ENCODE results near the gene KCTD1.

KCTD1 gene

DNA sequence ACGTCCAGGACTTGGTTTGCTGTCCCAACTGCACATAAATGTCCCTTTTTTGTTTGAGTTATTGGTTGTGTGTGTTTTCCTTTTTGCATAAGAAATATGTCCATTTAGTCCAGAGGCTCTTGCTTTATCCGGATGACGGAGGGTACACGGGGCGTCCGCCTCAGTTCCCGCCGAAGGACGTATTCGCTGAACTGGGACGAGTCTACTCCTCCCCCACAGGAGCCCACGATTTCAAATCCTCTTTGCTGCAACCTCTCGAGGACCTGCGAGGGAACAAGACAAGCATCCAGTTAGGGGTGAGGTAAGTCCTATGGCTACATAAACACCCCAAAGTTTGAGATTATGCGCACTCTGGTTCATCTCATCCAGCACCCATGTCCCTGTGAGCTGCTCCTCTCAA lies 92.7 kb downstream of the KCTD1 start:
- H3K9me3 ChIP-seq (ENCODE audit: control insufficient read depth, low read length) = no peaks in the 10 kb centered on the region
- H3K27ac ChIP-seq (ENCODE audit: low read depth, low read length, severe bottlenecking) = no peak overlapping the region
- peaks cover 25% of the 10 kb centered on the region for H3K36me3 ChIP-seq (ENCODE audit: control insufficient read depth, insufficient read depth, low read length)
- H3K4me1 ChIP-seq (ENCODE audit: control insufficient read depth, insufficient read depth, low read length, poor library complexity, severe bottlenecking) = peaks cover 2% of the 10 kb centered on the region
- H3K4me3 ChIP-seq (ENCODE audit: extremely low read depth, insufficient read depth, low read length, poor library complexity, severe bottlenecking) = no peak overlapping the region
- WGBS, 2 experiments (ENCODE audit: insufficient coverage in 2 of 2) = 97 to 100% methylated on average over 3 to 15 of the region's 15 CpGs

DNA sequence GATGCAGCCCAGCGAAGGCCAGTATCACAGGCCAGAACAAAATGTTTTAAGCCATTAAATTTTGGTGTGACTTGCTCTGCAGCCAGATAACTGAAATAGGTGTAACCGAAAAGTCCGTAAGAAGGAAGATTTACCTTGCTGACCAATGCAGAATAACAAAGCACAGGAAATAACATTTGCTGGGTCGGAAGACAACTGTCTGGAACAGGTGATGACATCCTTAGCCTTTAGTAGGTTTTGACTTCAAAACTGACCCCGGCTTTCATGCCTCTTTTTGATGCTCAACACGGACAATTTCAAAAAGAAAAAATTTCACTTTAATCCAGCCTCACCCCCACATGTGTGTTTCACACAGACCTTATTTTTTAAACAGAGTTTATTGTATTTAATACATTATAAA lies 93.7 kb downstream of the KCTD1 start:
- H3K4me1 ChIP-seq (ENCODE audit: control insufficient read depth, insufficient read depth, low read length, poor library complexity, severe bottlenecking) = no peaks in the 10 kb centered on the region
- peaks cover 16% of the 10 kb centered on the region for H3K36me3 ChIP-seq (ENCODE audit: control insufficient read depth, insufficient read depth, low read length)
- WGBS, 2 experiments (ENCODE audit: insufficient coverage in 2 of 2) = 90 to 96% methylated on average over 3 to 4 of the region's 6 CpGs
- H3K4me3 ChIP-seq (ENCODE audit: extremely low read depth, insufficient read depth, low read length, poor library complexity, severe bottlenecking) = no peak overlapping the region
- H3K27ac ChIP-seq (ENCODE audit: low read depth, low read length, severe bottlenecking) = no peak overlapping the region
- H3K9me3 ChIP-seq (ENCODE audit: control insufficient read depth, low read length) = no peaks in the 10 kb centered on the region

DNA sequence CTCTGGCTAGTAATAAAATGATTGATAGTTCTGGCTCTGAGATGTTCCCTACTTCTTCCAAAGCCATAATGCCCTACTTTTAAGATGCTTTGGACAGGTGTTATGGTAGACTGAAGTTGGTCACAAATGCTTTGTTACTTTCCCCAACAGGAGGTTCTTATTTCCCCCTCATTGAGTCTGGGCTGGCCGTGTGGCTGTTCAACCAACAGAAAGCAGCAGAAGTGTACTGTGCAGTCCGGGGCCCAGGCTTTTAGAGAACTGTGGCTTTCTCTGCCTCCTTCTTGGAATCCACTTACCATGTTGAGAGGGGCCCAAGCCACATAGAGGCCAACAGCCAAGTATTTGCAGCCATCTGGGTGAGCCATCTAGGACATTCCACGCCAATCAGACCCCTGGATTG lies 94.2 kb downstream of the KCTD1 start:
- 92 to 100% methylated on average over 3 of the region's 3 CpGs for WGBS, 2 experiments (ENCODE audit: insufficient coverage in 2 of 2)
- no peaks in the 10 kb centered on the region for H3K9me3 ChIP-seq (ENCODE audit: control insufficient read depth, low read length)
- H3K36me3 ChIP-seq (ENCODE audit: control insufficient read depth, insufficient read depth, low read length) = peaks cover 11% of the 10 kb centered on the region
- H3K4me3 ChIP-seq (ENCODE audit: extremely low read depth, insufficient read depth, low read length, poor library complexity, severe bottlenecking) = no peak overlapping the region
- no peak overlapping the region for H3K27ac ChIP-seq (ENCODE audit: low read depth, low read length, severe bottlenecking)
- no peaks in the 10 kb centered on the region for H3K4me1 ChIP-seq (ENCODE audit: control insufficient read depth, insufficient read depth, low read length, poor library complexity, severe bottlenecking)

DNA sequence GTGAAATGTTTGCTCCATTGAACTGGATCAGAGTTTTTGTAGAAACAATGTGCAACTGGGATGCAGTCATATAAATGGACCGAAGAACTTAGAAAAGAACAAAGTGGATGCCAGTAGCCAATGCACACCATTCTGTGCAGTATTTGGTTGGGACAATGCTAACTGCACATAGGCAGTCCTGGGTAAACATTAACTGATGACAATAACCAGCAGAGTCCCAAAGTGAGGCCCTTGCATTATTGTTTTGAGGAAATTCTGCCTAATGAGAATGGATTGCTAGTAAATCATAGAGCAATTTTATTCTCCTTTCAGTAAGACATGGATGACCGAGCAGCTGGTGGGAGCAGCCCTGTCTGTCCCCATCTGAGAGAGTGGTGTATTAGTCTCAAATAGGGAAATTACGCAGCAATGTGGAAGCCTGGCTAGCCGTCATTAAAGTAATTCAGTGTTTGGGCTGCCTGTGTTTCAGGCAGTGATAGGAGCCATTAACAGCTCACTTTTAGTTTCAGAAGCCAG lies 94.9 kb downstream of the KCTD1 start:
- H3K36me3 ChIP-seq (ENCODE audit: control insufficient read depth, insufficient read depth, low read length) = peaks cover 8% of the 10 kb centered on the region
- H3K9me3 ChIP-seq (ENCODE audit: control insufficient read depth, low read length) = no peaks in the 10 kb centered on the region
- no peaks in the 10 kb centered on the region for H3K4me1 ChIP-seq (ENCODE audit: control insufficient read depth, insufficient read depth, low read length, poor library complexity, severe bottlenecking)
- no peak overlapping the region for H3K4me3 ChIP-seq (ENCODE audit: extremely low read depth, insufficient read depth, low read length, poor library complexity, severe bottlenecking)
- no peak overlapping the region for H3K27ac ChIP-seq (ENCODE audit: low read depth, low read length, severe bottlenecking)
- 95 to 96% methylated on average over 4 of the region's 4 CpGs for WGBS, 2 experiments (ENCODE audit: insufficient coverage in 2 of 2)

DNA sequence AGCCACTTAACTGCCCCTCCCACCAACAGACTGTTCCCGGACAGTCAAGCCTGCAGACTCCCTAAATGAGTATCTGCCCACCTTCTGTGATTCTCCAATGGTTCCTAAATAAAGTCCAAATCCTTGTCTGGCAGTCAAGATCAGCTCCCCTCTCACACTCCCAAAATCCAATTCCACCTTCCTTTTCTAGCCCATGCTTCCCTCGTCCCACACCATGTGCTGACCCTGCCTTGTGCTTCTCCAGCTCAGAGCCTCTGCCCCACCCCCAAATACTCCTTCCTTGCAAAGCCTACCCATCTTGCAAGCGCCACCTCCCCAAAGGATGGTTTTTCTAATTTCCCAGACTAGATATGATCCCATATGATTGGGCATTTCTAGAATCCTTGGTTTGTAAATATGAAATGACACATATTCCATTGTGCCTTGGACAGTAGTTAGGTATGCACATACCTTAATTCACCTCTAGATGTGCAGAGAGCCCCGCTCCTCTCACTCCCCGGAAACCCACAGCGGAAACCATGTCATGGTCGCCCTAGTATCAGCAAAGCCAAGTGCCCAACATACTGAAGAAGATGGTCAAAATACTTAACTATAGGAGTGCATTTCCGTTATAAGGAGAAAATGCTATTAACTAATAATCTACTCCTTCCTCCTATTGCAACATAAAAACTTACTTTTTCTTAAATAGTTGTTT lies 97.2 kb downstream of the KCTD1 start:
- Histone ChIP-seq H3K4me3 (ENCODE audit: extremely low read depth, insufficient read depth, low read length, poor library complexity, severe bottlenecking) (no peak overlapping the region), H3K27ac (ENCODE audit: low read depth, low read length, severe bottlenecking) (no peak overlapping the region), H3K36me3 (ENCODE audit: control insufficient read depth, insufficient read depth, low read length) (peaks cover 8% of the 10 kb centered on the region), H3K4me1 (ENCODE audit: control insufficient read depth, insufficient read depth, low read length, poor library complexity, severe bottlenecking) (no peaks in the 10 kb centered on the region), H3K9me3 (ENCODE audit: control insufficient read depth, low read length) (no peaks in the 10 kb centered on the region)
- 62 to 79% methylated on average over 2 to 6 of the region's 8 CpGs for WGBS, 2 experiments (ENCODE audit: insufficient coverage in 2 of 2)

DNA sequence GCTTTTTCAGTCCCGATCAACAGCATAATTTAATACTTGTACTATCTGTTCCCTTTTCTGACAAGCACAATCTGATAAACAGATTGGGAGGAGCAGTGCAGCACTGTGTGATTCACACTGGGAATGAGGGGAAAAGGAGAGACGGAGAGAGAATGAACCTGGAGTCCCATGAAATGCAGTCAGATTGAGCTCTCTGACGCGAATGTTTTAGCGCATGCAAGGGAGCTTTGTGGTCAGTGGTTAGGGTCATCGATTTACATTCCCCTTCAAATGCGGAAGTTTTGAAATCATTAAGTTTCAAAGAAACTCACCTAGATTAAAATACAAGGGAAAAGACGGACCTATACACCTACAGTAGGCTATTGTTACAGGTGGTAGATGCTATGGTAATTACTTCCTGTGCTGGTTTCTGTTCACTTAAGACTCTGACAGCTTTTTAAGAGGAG lies 99.6 kb downstream of the KCTD1 start:
- Histone ChIP-seq H3K27ac (ENCODE audit: low read depth, low read length, severe bottlenecking) (no peak overlapping the region), H3K36me3 (ENCODE audit: control insufficient read depth, insufficient read depth, low read length) (no peaks in the 10 kb centered on the region)
- WGBS, 2 experiments (ENCODE audit: insufficient coverage in 2 of 2) = 83 to 86% methylated on average over 4 to 5 of the region's 8 CpGs

DNA sequence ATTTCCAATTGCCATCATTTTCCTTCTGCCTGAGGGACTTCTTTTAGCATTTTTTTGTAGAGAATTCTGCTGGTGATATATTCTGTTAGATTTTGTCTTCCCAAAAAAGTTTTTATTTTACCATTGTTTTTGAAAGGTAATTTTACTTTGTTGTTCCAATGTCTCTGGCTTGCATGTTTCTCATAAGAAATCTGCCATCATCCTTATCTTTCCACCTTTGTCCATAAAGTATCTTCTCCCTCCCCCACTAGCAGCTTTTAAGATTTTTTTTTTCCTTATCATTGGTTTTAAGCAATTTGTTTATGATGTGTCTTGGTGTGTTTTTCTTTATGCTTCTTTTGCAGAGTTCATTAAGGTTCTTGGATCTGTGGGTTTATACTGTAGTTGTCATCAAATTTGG lies 104.5 kb downstream of the KCTD1 start:
- Histone ChIP-seq H3K4me3 (ENCODE audit: extremely low read depth, insufficient read depth, low read length, poor library complexity, severe bottlenecking) (no peak overlapping the region), H3K27ac (ENCODE audit: low read depth, low read length, severe bottlenecking) (no peak overlapping the region), H3K36me3 (ENCODE audit: control insufficient read depth, insufficient read depth, low read length) (no peaks in the 10 kb centered on the region), H3K4me1 (ENCODE audit: control insufficient read depth, insufficient read depth, low read length, poor library complexity, severe bottlenecking) (no peaks in the 10 kb centered on the region), H3K9me3 (ENCODE audit: control insufficient read depth, low read length) (peaks cover 3% of the 10 kb centered on the region)

More for the DNA sequence above, 99.6 kb downstream of the KCTD1 start:
- Histone ChIP-seq H3K4me1 (ENCODE audit: control insufficient read depth, insufficient read depth, low read length, poor library complexity, severe bottlenecking) (no peaks in the 10 kb centered on the region), H3K4me3 (ENCODE audit: extremely low read depth, insufficient read depth, low read length, poor library complexity, severe bottlenecking) (no peak overlapping the region), H3K9me3 (ENCODE audit: control insufficient read depth, low read length) (peaks cover 3% of the 10 kb centered on the region)

DNA sequence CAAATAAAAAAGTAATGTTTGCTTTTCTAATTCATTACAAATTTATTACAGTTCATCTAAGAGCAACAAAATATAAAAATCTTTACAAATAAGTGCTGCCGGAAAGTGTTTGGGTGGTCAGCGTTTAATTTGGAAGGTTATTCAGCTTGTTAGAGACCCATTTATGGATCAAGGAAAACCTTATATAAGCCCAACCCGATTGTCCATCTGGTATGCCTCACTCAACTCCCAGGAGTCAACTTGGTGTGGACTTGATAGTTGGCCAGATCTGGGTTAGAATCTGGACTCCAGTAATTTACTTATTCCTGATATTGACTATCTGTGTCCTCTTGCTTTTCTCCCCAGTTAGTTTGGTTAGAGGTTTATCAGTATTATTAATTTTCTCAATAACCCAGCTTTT lies 106.2 kb downstream of the KCTD1 start:
- Histone ChIP-seq H3K4me3 (ENCODE audit: extremely low read depth, insufficient read depth, low read length, poor library complexity, severe bottlenecking) (no peak overlapping the region), H3K27ac (ENCODE audit: low read depth, low read length, severe bottlenecking) (no peak overlapping the region), H3K36me3 (ENCODE audit: control insufficient read depth, insufficient read depth, low read length) (no peaks in the 10 kb centered on the region), H3K4me1 (ENCODE audit: control insufficient read depth, insufficient read depth, low read length, poor library complexity, severe bottlenecking) (peaks cover under 1% of the 10 kb centered on the region), H3K9me3 (ENCODE audit: control insufficient read depth, low read length) (peaks cover 3% of the 10 kb centered on the region)
- 80% methylated on average over 1 of the region's 3 CpGs; no CpG with 5 or more reads in 1 of the 2 experiments for WGBS, 2 experiments (ENCODE audit: insufficient coverage in 2 of 2)

DNA sequence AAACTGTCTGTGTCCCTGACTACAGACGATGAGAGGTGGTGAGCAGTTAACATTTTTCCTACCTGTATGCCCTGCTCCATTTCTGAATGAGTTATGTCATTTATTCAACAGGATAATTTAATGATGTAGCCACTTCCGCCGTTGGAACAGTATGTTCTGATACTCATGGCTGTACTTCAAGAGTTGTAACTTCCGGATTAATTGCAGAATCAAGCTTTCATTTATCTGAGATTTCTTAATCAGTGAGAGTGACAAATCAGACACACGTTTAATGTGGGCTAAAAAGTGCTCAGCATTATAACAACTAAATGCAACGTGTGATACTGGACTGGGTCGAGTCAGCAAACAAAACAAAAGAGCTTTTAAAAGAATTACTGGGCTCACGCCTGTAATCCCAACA lies 107.7 kb downstream of the KCTD1 start:
- H3K4me1 ChIP-seq (ENCODE audit: control insufficient read depth, insufficient read depth, low read length, poor library complexity, severe bottlenecking) = peaks cover 2% of the 10 kb centered on the region
- no peak overlapping the region for H3K27ac ChIP-seq (ENCODE audit: low read depth, low read length, severe bottlenecking)
- H3K36me3 ChIP-seq (ENCODE audit: control insufficient read depth, insufficient read depth, low read length) = no peaks in the 10 kb centered on the region
- 80 to 87% methylated on average over 7 of the region's 8 CpGs for WGBS, 2 experiments (ENCODE audit: insufficient coverage in 2 of 2)
- no peak overlapping the region for H3K4me3 ChIP-seq (ENCODE audit: extremely low read depth, insufficient read depth, low read length, poor library complexity, severe bottlenecking)
- H3K9me3 ChIP-seq (ENCODE audit: control insufficient read depth, low read length) = peaks cover 3% of the 10 kb centered on the region

DNA sequence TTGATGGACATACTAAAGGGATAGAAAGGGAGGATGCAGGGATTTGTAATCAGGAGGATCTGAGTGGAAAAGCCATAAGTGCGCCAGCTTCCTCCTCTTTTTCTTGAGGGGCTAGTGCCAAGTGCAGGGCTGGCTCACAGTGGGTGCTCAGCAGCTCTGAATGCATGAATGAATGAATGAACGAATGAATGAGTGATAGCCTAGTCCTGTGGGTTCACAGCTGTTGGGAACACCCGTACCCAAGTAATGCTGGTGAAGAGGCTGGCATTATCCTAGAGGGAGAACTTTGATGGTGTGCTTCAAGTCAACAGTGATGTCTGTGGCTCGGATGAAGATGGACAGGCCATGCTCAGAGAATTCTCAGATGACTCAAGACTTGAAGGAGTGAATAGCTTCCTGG lies 108.8 kb downstream of the KCTD1 start:
- peaks cover 2% of the 10 kb centered on the region for H3K4me1 ChIP-seq (ENCODE audit: control insufficient read depth, insufficient read depth, low read length, poor library complexity, severe bottlenecking)
- no peak overlapping the region for H3K27ac ChIP-seq (ENCODE audit: low read depth, low read length, severe bottlenecking)
- H3K4me3 ChIP-seq (ENCODE audit: extremely low read depth, insufficient read depth, low read length, poor library complexity, severe bottlenecking) = no peak overlapping the region
- H3K9me3 ChIP-seq (ENCODE audit: control insufficient read depth, low read length) = peaks cover 3% of the 10 kb centered on the region
- 92 to 94% methylated on average over 4 of the region's 4 CpGs for WGBS, 2 experiments (ENCODE audit: insufficient coverage in 2 of 2)
- H3K36me3 ChIP-seq (ENCODE audit: control insufficient read depth, insufficient read depth, low read length) = no peaks in the 10 kb centered on the region

DNA sequence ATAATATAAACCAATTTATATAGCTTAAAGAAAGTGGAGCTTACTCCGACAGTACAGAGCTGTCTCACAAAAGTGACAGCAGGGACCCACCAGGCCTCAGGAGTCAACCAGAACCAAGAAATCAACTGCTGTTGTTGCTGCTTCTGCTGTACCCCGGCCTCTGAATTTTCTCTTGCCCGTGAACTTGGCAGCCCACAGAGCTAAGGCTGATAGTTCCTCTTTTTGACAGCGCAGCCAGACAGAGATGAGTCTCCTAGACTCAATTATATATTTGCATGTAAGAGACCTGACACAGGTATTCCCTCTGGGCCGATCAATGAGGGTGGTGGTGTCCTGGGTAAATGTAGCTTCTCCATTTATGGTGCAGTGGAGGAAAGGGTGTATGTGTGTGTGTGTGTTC lies 109.4 kb downstream of the KCTD1 start:
- Histone ChIP-seq H3K36me3 (ENCODE audit: control insufficient read depth, insufficient read depth, low read length) (no peaks in the 10 kb centered on the region), H3K4me3 (ENCODE audit: extremely low read depth, insufficient read depth, low read length, poor library complexity, severe bottlenecking) (no peak overlapping the region), H3K9me3 (ENCODE audit: control insufficient read depth, low read length) (peaks cover 1% of the 10 kb centered on the region), H3K4me1 (ENCODE audit: control insufficient read depth, insufficient read depth, low read length, poor library complexity, severe bottlenecking) (peaks cover 2% of the 10 kb centered on the region), H3K27ac (ENCODE audit: low read depth, low read length, severe bottlenecking) (no peak overlapping the region)
- 92 to 100% methylated on average over 4 to 5 of the region's 5 CpGs for WGBS, 2 experiments (ENCODE audit: insufficient coverage in 2 of 2)

All from mesodermal cell (in vitro differentiated cells).